HG02678 (cell line): Measurements from ENCODE around the gene CYP27B1.

Experiments
- ATAC-seq: cut with Tn5 transposase; IDR thresholded peaks from one replicate; pipeline ENCODE4 v1.9.1; 2021; ENCODE audit warnings: mild to moderate bottlenecking, moderate library complexity; ENCODE audit not compliant: unreplicated experiment

The CYP27B1 gene

DNA sequence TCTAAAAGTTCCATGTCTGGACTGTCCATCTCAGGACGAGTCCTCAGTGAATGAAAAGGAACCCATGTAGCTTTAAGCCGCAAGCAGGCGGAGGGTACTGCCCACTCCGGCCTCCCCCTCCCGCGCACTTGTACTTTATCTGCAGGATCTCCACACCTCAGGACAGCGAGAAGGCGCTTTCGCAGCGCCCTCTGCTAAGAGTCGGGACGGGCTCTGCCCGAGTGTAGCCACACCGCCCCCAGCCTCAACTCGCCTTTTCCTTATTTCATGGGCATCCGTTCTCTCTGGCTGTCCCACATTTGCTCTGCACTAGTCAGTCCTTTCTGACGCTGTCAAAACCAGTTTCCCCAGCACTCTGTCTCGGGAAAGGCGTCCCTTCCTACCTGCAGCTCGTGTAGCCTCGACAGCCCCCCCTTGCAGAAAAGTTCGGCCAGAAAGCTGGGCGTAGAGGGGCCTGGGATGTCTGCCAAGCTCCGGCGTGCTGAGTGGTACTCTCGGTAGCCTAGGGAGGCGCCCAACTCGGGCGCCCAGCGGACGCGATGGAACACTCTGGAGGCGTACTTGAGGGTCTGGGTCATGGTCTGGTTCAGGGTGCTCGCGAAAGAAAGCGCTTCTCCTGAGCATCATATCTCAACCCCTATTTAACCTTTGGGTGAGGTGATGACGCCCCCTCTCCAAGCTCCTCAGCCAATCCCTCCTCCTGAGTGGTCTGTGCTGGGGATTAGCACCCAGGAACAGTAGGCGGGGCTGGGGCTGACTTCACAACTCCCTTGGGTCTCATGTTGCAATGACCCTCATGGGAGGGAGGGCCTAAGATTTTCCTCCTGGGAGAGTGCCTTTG is at the start of gene CYP27B1:
CYP27B1 (minus strand) TSS at position 615 of the 841 bp plus-strand sequence; CDS start at position 578, 37 bp downstream.
- no peak for ATAC-seq

GRCh38 chr12:57816001-57816854 is 49.4 kb upstream of the CYP27B1 start:
- ATAC-seq, result no peak

DNA sequence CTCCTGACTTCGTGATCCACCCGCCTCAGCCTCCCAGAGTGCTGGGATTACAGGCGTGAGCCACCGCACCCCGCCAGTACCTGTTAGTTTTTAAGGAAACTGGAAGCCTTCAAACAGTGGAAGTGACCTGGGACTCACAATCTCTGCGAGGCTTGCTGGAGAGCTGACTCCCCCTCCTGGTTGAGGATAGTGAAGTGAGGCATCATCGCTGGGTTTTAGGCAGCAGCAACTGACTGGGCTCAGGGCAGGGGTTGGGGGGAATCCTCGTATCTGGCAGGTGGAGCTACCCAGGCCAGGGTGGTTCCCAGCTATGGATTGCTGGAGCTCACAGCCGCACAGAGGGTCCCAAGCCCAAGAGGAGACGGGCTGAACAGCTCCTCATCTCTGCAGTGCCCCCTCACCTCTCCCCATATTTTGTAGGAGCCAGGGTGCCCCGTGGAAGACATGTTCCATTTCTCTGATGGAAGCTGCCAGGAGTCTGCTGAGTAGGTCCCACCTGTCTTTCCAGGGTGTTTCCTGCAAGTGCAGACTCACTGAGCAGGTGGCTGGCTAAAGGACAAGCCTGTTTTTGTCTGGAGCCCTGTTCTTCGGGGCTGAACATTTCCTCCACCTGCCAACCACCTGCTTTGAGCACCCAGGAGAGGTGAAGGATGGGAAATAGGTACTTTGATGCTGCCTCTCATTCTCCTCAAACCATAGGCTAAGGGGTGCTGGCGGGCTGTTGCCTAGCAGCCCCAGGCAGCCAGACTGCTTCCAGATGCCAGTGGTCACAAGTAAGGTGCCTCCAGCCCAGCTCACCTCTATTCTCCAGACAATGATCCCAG is 48.5 kb upstream of the CYP27B1 start:
- ATAC-seq, result no peak

DNA sequence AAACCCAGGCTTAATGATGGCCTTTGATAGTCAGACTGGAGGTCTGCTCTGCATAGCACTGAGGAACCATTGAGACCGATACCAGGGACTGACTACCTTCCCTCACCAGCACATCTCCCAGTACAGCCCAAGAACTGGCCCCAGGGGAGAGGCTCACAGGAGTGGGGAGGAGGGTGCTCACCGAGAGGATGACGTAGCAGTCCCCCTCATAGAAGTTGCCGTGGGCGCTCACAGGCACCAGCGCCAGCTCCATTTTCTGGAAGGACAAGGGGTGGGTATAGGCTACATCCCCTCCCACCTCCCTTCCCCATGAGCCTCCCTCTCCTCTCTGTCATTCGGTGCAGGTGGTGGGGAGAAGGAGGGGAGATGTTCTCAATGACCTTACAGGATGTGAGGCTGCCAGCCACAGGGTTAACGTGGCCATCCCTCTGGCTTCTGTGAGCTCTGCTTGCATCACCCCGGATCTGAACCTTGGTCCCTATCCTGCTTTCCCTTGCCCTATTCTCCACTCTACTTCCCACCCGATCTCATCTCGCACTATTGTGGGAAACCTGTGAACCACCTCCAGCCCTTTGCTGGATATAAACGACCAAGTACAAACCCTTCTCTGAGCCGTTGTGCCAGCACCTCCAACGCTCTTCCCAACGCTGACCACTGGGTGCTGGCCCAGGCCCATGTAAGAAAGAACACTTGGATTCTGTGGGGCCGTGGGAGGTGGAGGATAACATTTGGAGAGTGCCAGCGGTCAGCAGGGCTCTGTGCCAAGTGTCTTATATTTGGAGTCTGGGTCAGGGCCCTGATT is 47.3 kb upstream of the CYP27B1 start:
- no peak for ATAC-seq

DNA sequence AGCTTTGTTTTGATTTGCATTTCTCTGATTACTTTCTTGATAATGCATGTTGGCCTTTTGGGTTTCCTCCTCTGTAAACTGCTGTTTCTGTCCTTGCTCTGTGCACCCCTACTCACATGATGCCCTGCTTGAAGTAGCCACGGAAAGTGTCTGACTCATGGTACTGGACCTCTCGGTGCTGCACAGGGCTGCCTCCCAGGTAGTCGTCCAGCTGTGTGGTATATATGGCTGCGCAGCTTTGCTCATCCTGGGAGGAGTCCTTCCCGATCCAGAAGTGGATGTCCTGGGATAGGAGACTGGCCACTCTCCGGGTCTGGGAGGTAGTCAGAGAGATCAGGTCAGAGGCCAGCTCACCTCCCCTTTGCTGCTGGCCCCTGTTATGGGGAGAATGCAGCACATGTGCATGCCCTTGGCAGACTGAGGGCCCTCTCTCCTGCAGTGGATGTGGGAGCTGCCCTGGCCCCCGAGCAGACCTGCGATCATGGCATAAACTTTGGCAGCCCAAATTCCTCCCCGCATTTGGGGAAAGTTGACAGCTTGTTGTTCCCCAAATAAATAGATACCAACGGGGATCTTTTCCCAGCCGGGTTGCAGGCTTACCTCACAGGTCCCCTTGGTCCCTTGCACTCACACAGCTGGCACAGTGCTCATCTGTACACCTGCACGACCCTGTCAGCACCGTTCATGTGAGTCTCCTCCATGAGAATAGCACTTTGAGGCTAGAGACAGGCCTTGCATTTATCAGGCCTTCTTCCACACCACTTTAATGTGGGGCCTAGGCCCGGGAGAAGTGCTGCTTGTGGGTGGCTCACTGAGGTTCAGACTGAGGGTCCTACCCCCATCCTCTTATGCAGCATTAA is 46.5 kb upstream of the CYP27B1 start:
- no peak for ATAC-seq

- ATAC-seq, result no peak
Observed at GRCh38 chr12:57811028-57811755, 44.3 kb upstream of the CYP27B1 start.

GRCh38 chr12:57810450-57810849 is 43.6 kb upstream of the CYP27B1 start:
- no peak for ATAC-seq

- no peak for ATAC-seq
Observed at GRCh38 chr12:57809425-57809824, 42.5 kb upstream of the CYP27B1 start.

- no peak for ATAC-seq
Observed at GRCh38 chr12:57808351-57808750, 41.5 kb upstream of the CYP27B1 start.

GRCh38 chr12:57807285-57807684 is 40.4 kb upstream of the CYP27B1 start:
- no peak for ATAC-seq

DNA sequence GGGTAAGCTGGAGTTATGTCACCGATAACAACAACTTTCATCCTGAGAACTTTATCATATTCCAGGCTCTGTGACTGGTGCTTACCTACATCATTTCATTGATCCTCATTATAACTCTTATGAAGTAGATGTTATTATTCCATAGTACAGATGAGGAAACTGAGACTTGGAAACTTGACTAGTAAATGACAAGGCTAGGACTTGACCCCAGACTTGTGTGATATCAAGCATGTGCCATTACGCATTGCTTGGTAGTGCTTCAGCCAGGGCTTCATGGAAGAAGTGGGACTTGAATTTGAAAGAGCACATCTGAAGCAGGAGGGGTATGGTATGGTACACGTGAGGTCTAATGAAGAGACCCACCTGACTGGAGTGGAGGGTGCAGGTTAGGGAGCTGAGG is 39.8 kb upstream of the CYP27B1 start:
- no peak for ATAC-seq

DNA sequence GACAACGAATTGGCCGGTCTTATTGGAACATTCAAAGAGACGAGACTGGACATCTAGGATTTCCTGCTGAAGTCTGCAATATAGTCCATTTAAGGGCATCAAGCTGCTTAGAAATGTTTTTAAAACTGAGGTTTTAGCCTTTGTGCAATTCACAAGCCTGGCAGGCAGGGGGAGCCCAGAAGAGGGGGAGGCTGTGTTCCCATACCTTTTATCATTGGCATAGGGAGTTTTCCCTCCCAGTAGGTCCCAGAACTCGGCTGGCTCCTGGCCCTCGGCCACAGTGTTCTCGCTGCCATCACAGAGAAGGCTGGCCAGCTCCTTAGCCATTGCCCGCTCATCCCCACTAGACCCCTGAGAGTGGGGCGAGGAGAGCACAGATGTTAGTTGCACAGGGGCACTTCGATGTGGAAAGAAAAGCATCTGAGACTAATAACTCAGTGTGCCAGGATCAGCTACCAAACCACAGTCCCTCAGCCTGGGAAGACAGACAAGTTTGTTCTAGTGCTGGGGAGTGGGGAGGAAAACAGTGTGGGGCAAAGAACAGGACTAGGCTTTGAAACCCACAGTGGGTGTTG is 36.5 kb upstream of the CYP27B1 start:
- no peak for ATAC-seq

- no peak for ATAC-seq
Observed at GRCh38 chr12:57802607-57803006, 35.7 kb upstream of the CYP27B1 start.

GRCh38 chr12:57800965-57801364 is 34.1 kb upstream of the CYP27B1 start:
- no peak for ATAC-seq

GRCh38 chr12:57797933-57798332 is 31.1 kb upstream of the CYP27B1 start:
- ATAC-seq, result no peak

DNA sequence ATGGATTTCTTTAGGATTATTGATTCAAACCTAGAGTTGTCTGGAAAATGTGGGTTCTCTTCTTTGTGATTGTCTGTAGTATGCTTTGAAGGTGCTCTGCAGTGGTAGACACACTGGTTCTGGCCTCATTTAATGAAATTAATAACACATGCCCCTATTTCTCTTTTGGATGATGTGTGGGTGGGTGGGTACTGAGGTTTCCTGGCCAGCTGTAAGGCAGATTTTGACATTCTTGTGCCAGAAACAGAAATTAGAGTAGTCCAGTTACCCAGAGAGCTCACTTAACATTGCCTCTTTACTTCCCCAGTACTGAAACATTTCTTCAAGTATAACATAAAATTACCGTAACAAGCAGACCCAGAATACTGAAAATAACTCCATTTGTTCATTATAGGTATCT is 30.1 kb upstream of the CYP27B1 start:
- ATAC-seq, result no peak

DNA sequence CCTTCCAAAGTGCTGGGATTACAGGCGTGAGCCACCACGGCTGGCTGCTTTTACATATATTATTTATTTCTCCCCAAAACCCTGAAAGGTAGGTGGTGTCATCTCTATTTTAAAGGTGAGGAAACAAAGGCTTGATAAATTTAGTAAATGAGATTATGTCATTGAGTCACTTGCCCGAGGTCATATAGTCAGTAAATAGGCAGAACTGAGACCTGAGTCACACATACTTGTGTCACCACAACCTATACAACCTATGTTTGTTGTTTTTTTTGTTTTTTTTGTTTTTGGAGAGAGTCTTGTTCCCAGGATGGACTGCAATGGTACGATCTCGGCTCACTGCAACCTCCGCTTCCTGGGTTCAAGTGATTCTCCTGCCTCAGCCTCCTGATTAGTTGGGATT is 28.5 kb upstream of the CYP27B1 start:
- ATAC-seq, result no peak

GRCh38 chr12:57793920-57794319 is 27.0 kb upstream of the CYP27B1 start:
- ATAC-seq, result no peak
